B cell (primary cell): ENCODE data around the gene AEN. TPM values are rescaled to one million over a fixed set of nuclear protein-coding genes. Genes with fewer than 3 reads are reported as not detected.

Source experiments
- ATAC-seq: fragments of 200-7000 bp; cut with Tn5 transposase; one replicate; pipeline ENCODE4 v1.10.0; 2021; ENCODE audit warnings: low read depth, mild to moderate bottlenecking, moderate number of reproducible peaks, moderate library complexity
- CTCF ChIA-PET: fragments of 350-600 bp; sonication (Branson Sonifier 250); formaldehyde crosslinking; loops from one replicate; lab custom pipeline; 2021; ENCODE audit warnings: antibody characterized with exemption, inconsistent platforms; lab: Charles Lee
- POLR2A ChIA-PET: fragments of 350-600 bp; sonication (Branson Sonifier 250); formaldehyde crosslinking; loops from one replicate; lab custom pipeline; 2021; ENCODE audit warnings: antibody characterized with exemption; lab: Charles Lee
- DNase-seq: peaks from one replicate; pipeline ENCODE4 v3.0.0; 2013
- H2AFZ ChIP-seq: 2 replicates; pipeline ENCODE4 v1.6.1; 2012; ENCODE audit warnings: mild to moderate bottlenecking, low read depth, low read length; ENCODE audit not compliant: insufficient read depth, poor library complexity, severe bottlenecking
- H3K27ac ChIP-seq, 2 donors: 1 replicate in 1 of 2; 2 replicates in 1 of 2; pipeline ENCODE4 v1.5.1; 2012 to 2013; ENCODE audit warnings: low read length in 2 of 2, mild to moderate bottlenecking in 2 of 2, moderate library complexity in 1 of 2
- H3K27me3 ChIP-seq, 4 experiments: fragments of 200-600 bp in 1 of 4; sonication (generic) in 1 of 4; replicated peaks in 1 of 4; 1 replicate in 2 of 4; 2 replicates in 2 of 4; pipeline versions ENCODE4 v1.6.1 to v1.7.0; 2013 to 2016; ENCODE audit warnings: low read length in 3 of 4, mild to moderate bottlenecking in 2 of 4, mixed read lengths in 1 of 4, moderate library complexity in 1 of 4; ENCODE audit not compliant: insufficient read depth in 4 of 4, control insufficient read depth in 3 of 4; ENCODE audit errors: control extremely low read depth in 1 of 4
- H3K36me3 ChIP-seq, 2 experiments: replicated peaks in 1 of 2; 1 replicate in 1 of 2; 2 replicates in 1 of 2; pipeline versions ENCODE4 v1.6.1 to v1.7.1; 2013; ENCODE audit warnings: low read length in 1 of 2; ENCODE audit not compliant: insufficient read depth in 2 of 2, control insufficient read depth in 1 of 2; ENCODE audit errors: control extremely low read depth in 1 of 2, extremely low read depth in 1 of 2
- H3K4me1 ChIP-seq, 2 donors: fragments of 200-600 bp in 1 of 2; sonication (generic) in 1 of 2; 1 replicate in 1 of 2; 2 replicates in 1 of 2; pipeline versions ENCODE4 v1.5.1 to v1.6.1; 2013 to 2017; ENCODE audit warnings: low read length in 2 of 2; ENCODE audit not compliant: control insufficient read depth in 2 of 2, insufficient read depth in 2 of 2
- H3K4me2 ChIP-seq: replicated peaks from 2 replicates; pipeline ENCODE3; 2012; ENCODE audit warnings: mild to moderate bottlenecking, low read depth, low read length; ENCODE audit not compliant: poor library complexity, severe bottlenecking
- H3K4me3 ChIP-seq, 5 experiments: fragments of 200-600 bp in 1 of 5; sonication (generic) in 1 of 5; 1 replicate in 3 of 5; 2 replicates in 2 of 5; pipeline versions ENCODE4 v1.5.1 to v1.7.0; 2011 to 2016; ENCODE audit warnings: low read length in 4 of 5, mild to moderate bottlenecking in 4 of 5, low read depth in 2 of 5, control low read depth in 1 of 5, moderate library complexity in 1 of 5; ENCODE audit not compliant: insufficient read depth in 1 of 5; ENCODE audit errors: control extremely low read depth in 1 of 5, extremely low read depth in 1 of 5
- H3K79me2 ChIP-seq: fragments of 200-600 bp; sonication (generic); one replicate; pipeline ENCODE4 v1.6.0; 2016; ENCODE audit warnings: low read length; ENCODE audit not compliant: control insufficient read depth, insufficient read depth
- H3K9ac ChIP-seq: fragments of 200-600 bp; sonication (generic); 2 replicates; pipeline ENCODE4 v1.6.1; 2017; ENCODE audit warnings: mild to moderate bottlenecking, low read length, moderate library complexity
- H3K9me3 ChIP-seq, 3 donors: one replicate each; pipeline versions ENCODE4 v1.6.1 to v1.7.1; 2013; ENCODE audit warnings: low read length in 2 of 3; ENCODE audit not compliant: control insufficient read depth in 2 of 3, insufficient read depth in 1 of 3; ENCODE audit errors: control extremely low read depth in 1 of 3
- H4K20me1 ChIP-seq: 2 replicates; pipeline ENCODE4 v1.6.0; 2012; ENCODE audit warnings: mild to moderate bottlenecking, low read length; ENCODE audit not compliant: insufficient read depth, control insufficient read depth, poor library complexity, severe bottlenecking
- H3K27ac Mint-ChIP-seq: one replicate; pipeline ENCODE4 v1.8.0; 2021; ENCODE audit warnings: mixed read lengths
- H3K27me3 Mint-ChIP-seq: one replicate; pipeline ENCODE4 v1.8.0; 2021; ENCODE audit warnings: mixed read lengths
- H3K4me1 Mint-ChIP-seq: one replicate; pipeline ENCODE4 v1.8.0; 2021; ENCODE audit warnings: mixed read lengths
- H3K4me3 Mint-ChIP-seq: one replicate; pipeline ENCODE4 v1.8.0; 2021; ENCODE audit warnings: mixed read lengths
- H3K9me3 Mint-ChIP-seq: one replicate; pipeline ENCODE4 v1.8.0; 2022; ENCODE audit warnings: mixed read lengths; ENCODE audit not compliant: insufficient read depth
- CTCF ChIP-seq: fragments of 200-600 bp; IDR thresholded peaks from one replicate; pipeline ENCODE4 v1.8.0; 2022; ENCODE audit warnings: antibody characterized with exemption, mild to moderate bottlenecking
- EZH2 ChIP-seq: IDR thresholded peaks from 2 replicates; pipeline ENCODE4 v1.6.1; 2012; ENCODE audit warnings: borderline replicate concordance, low read depth, mild to moderate bottlenecking, moderate library complexity, low read length; ENCODE audit not compliant: insufficient read depth, poor library complexity, severe bottlenecking
- WGBS: methylation state at CpG from one replicate; pipeline ENCODE4 v1.1.5; 2013; ENCODE audit warnings: missing lambda C conversion rate; ENCODE audit not compliant: insufficient coverage; 5-methylcytosine and 5-hydroxymethylcytosine counted together
- intact Hi-C: fragments of 100-400 bp; cut with micrococcal nuclease; formaldehyde crosslinking; loops from one replicate; pipeline ENCODE4 v1.10.0; 2022
- polyA plus RNA-seq: library from polyadenylated mRNA; depleted of rRNA; stranded (reverse); fragments of >200 nt; gene quantifications from 2 replicates; pipeline ENCODE4 v1.2.3, GENCODE V29; 2012
- total RNA-seq, 2 donors: library from RNA; stranded (reverse); fragments of 120-200 nt in 1 of 2; gene quantifications; 1 replicate in 1 of 2; 2 replicates in 1 of 2; pipeline versions ENCODE4 v1.2.3 to v1.2.4, GENCODE V29; 2013 to 2022

AEN gene
- total and polyA plus RNA-seq, 2 donors (not counting 1 experiment from before 2014, with no cell fraction given): 18.5 to 42.9 TPM

DNA sequence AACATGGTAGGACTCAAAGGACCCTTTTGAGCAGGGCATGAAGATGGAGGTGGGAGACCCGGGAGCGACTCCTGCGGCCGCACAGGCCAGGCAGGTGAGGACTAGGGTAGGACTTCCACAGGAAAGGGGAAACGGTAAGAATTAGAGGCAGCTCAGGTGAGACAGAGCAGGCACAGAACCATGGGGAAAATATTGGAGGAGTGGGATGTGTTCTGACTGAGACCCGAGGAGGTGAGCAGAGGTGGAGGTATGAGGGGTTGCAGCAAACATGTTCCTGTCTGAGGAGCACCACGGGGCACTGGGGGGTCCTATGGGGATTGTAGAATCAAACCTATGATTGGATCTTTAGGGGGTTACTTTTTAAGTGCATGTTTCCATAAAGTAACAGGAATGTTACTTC, 16.3 kb downstream of the AEN start:
- ATAC-seq (no peak), DNase-seq (no peak)
- Histone ChIP-seq H3K36me3 (peaks cover 0 to 21% of the 10 kb centered on the region in 2 experiments), H3K4me1 (peaks cover 85 to 98% of the 10 kb centered on the region in 2 donors), H2AFZ (no peak overlapping the region), H4K20me1 (no peaks in the 10 kb centered on the region), H3K4me3 (peak overlapping the region in 3 of 5 experiments; percentile 8 to 58 (median 10)), H3K27ac (peak overlapping the region; percentile 97 to 99), H3K4me2 (peak overlapping the region; percentile 95), H3K9me3 (no peaks in the 10 kb centered on the region), H3K79me2 (peaks cover 67% of the 10 kb centered on the region), H3K27me3 (no peaks in the 10 kb centered on the region), H3K9ac (peak overlapping the region; percentile 57)
- POLR2A ChIA-PET: interaction anchor here (0.5 to 1.9 kb wide), 3 partner anchors 9 to 1958 kb away, joined by 4 to 19 read pairs (median 6); partner anchors contain the start of gene AEN
- WGBS: 82% methylated on average over 6 of the region's 7 CpGs
- TF ChIP-seq CTCF (no peak), EZH2 (no peak)
- no peaks in the 10 kb centered on the region for H3K27me3 Mint-ChIP-seq
- H3K27ac Mint-ChIP-seq: peak overlapping the region; percentile 98
- H3K9me3 Mint-ChIP-seq: no peaks in the 10 kb centered on the region
- CTCF ChIA-PET: no interaction called here
- intact Hi-C loops: no loop called here
- peaks cover 82% of the 10 kb centered on the region for H3K4me1 Mint-ChIP-seq
- peak overlapping the region; percentile 93 for H3K4me3 Mint-ChIP-seq
